Ishikawa (cell line): Measurements from ENCODE around the gene ITGA11.

ENCODE experiments used
- CEBPB ChIP-seq: IDR thresholded peaks from 2 replicates; pipeline ENCODE4 v1.6.1; 2012
- EGR1 ChIP-seq: IDR thresholded peaks from 2 replicates; pipeline ENCODE4 v1.6.1; 2012
- EP300 ChIP-seq: IDR thresholded peaks from 2 replicates; pipeline ENCODE4 v1.6.1; 2012; ENCODE audit warnings: borderline replicate concordance
- FOXM1 ChIP-seq: IDR thresholded peaks from 2 replicates; pipeline ENCODE4 v1.6.1; 2012; ENCODE audit warnings: low read depth, borderline replicate concordance
- MAX ChIP-seq: IDR thresholded peaks from 2 replicates; pipeline ENCODE4 v1.6.1; 2012

- TF ChIP-seq CEBPB (no peak), FOXM1 (no peak), EGR1 (no peak), MAX (no peak), EP300 (no peak)
Observed at GRCh38 chr15:68391121-68391520, 40.8 kb downstream of the ITGA11 start.
